Measurements from ENCODE around the gene TRIM63. TPM values are rescaled to one million over a fixed set of nuclear protein-coding genes. Genes with fewer than 3 reads are reported as not detected.

The TRIM63 gene
- total and polyA plus RNA-seq, 2 of the 13 experiments (the other 11 are each of a cell fraction or from before 2014, with no cell fraction given) = not detected

DNA sequence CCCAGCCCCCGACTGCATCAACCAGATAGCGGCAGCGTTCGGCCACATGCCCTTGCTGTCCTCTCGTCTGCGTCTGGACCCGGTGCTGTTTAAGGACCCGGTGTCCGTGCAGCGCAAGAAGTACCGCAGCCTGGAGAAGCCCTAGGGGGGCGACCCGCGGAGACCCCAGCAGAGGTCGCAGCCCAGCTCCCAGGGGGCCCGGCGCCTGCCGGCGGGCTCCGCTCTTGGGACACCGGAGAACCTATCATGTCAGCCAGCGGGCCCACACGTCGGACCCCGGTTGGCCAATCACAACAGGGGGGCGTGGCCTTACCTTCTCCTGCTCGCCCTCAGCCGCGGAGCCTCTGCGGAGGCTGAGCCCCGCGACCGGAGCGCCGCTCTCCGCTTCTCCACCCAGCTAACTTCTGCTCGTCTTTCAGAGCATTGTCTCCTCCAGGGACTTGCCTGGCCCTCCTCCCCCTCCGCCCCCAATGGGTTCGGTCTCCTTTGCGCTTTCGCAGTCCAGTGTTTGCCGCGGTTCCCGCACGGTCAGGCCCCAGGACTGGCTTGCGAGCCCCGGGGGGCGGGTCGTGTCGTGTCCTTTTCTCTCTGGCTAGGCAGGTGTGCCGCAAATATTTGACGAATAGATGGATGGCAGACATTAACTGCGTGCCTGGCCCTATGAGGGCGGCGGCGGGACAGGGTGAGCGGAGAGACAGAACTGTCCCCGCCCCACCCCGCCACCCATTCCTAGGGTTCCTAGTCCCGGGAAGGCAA, 32.0 kb downstream of the TRIM63 start (continued):
- TF ChIP-seq, protein P1, sequence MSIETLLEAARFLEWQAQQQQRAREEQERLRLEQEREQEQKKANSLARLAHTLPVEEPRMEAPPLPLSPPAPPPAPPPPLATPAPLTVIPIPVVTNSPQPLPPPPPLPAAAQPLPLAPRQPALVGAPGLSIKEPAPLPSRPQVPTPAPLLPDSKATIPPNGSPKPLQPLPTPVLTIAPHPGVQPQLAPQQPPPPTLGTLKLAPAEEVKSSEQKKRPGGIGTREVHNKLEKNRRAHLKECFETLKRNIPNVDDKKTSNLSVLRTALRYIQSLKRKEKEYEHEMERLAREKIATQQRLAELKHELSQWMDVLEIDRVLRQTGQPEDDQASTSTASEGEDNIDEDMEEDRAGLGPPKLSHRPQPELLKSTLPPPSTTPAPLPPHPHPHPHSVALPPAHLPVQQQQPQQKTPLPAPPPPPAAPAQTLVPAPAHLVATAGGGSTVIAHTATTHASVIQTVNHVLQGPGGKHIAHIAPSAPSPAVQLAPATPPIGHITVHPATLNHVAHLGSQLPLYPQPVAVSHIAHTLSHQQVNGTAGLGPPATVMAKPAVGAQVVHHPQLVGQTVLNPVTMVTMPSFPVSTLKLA (IDR thresholded peaks at IDR 0.05) = no peak
- TF ChIP-seq ETV6 (CRISPR knock-in tag; conservative IDR thresholded peaks at IDR 0.05) (no peak), FOXJ3 (CRISPR knock-in tag; IDR thresholded peaks at IDR 0.05; ENCODE audit: borderline replicate concordance) (no peak), ZNF337 (CRISPR knock-in tag; IDR thresholded peaks at IDR 0.05; ENCODE audit: borderline replicate concordance, low read depth) (no peak), ZNF318 (CRISPR knock-in tag; IDR thresholded peaks at IDR 0.05) (no peak), PBX2 (CRISPR knock-in tag; IDR thresholded peaks at IDR 0.05) (no peak), ZZZ3 (CRISPR knock-in tag; IDR thresholded peaks at IDR 0.05; ENCODE audit: borderline replicate concordance) (peak; percentile 28; the same call in 1 of the 2 replicates), THYN1 (CRISPR knock-in tag; IDR thresholded peaks at IDR 0.05; ENCODE audit: borderline replicate concordance, low read depth) (no peak), FUBP1 (CRISPR knock-in tag; IDR thresholded peaks at IDR 0.05; ENCODE audit: borderline replicate concordance) (no peak), ZNF329 (CRISPR knock-in tag; IDR thresholded peaks at IDR 0.05; ENCODE audit: low read depth) (no peak), GTF2F1 (IDR thresholded peaks at IDR 0.05; ENCODE audit: low read length) (no peak), ZNF562 (CRISPR knock-in tag; IDR thresholded peaks at IDR 0.05; ENCODE audit: borderline replicate concordance) (no peak), RFX1 (IDR thresholded peaks at IDR 0.05) (no peak), ZNF274 (CRISPR knock-in tag; IDR thresholded peaks at IDR 0.05) (no peak)
